ENCODE measurements around the gene ZNF207.

Gene ZNF207

DNA sequence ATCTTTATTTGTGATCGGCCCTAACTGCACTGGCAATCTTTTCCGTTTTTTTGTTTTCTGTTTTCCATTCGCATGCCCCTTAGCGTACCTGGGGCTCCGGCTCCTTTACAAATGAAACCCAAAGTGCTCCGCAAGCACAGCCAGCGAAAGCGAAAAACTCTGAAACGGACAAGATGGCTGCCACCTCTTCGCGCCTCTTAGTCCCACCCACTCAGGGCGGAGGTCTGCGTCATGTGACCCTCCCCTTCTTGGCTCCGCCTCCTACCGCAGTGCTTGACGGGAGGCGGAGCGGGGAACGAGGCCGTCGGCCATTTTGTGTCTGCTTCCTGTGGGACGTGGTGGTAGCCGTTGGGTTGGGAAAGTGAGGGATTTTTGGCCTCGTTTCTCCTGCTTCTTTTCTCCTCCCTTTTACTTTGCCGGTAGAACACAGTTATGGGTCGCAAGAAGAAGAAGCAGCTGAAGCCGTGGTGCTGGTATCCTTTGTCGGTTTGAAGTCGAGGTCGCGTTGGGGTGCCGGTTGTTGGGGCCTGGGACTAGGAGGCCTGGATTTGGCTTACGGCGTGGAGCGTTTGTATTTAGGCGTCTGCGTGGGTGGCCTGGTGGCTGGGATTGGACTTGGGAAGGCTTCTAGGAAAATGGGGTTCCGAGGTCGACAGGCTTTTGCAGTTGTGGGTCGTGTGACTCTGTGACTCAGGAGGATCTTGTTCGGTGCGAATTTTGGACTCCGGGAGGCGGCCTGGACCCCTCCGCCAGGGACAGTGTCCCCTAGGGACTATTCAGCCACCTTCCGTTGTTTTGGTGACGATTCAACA is at the start of gene ZNF207:
Gene ZNF207 (plus strand): TSS at position 304 of the 812 bp plus-strand sequence. CDS start 129 bp downstream, at position 433.
- H3K27me3 ChIP-seq (ENCODE audit: insufficient read depth, low read depth, severe bottlenecking) = no peaks in the 10 kb centered on the region
- H3K27ac ChIP-seq = peak within 1 kb of the TSS; percentile 99
- TF ChIP-seq, protein P1, sequence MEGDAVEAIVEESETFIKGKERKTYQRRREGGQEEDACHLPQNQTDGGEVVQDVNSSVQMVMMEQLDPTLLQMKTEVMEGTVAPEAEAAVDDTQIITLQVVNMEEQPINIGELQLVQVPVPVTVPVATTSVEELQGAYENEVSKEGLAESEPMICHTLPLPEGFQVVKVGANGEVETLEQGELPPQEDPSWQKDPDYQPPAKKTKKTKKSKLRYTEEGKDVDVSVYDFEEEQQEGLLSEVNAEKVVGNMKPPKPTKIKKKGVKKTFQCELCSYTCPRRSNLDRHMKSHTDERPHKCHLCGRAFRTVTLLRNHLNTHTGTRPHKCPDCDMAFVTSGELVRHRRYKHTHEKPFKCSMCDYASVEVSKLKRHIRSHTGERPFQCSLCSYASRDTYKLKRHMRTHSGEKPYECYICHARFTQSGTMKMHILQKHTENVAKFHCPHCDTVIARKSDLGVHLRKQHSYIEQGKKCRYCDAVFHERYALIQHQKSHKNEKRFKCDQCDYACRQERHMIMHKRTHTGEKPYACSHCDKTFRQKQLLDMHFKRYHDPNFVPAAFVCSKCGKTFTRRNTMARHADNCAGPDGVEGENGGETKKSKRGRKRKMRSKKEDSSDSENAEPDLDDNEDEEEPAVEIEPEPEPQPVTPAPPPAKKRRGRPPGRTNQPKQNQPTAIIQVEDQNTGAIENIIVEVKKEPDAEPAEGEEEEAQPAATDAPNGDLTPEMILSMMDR (IDR thresholded peaks at IDR 0.05; ENCODE audit: low read depth, low read length) = no peak
- peak; percentile 96 for DNase-seq
- H3K9me3 ChIP-seq (ENCODE audit: severe bottlenecking) = peaks cover 6% of the 10 kb centered on the region
- peaks cover 41% of the 10 kb centered on the region for H3K36me3 ChIP-seq
- peak within 1 kb of the TSS; percentile 70 for H3K4me3 ChIP-seq (ENCODE audit: low read depth, low read length)

DNA sequence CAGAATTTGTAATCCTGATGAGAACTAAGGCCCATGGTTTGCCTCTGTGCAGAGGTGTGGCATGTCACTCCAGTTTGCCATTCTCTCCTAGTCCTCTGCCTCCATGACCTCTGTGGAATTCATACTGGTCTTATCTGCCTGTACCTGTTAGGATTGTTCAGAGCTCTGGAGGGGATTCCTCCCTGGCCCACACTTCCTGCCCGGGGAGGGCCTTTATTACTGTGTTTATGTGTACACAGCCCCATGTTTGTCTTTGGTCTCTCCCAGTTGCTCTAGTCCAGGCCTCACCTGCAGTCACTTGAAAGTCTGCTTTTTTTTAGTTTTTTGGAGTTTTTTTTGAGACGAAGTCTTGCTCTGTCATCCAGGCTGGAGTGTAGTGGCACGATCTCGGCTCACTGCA is 47.9 kb upstream of the ZNF207 start:
- no peak overlapping the region for H3K4me3 ChIP-seq (ENCODE audit: low read depth, low read length)
- H3K27ac ChIP-seq = no peak overlapping the region; the same call in 1 of the 2 replicates
- TF ChIP-seq, protein P1 (IDR thresholded peaks at IDR 0.05; ENCODE audit: low read depth, low read length) = no peak
- no peak for DNase-seq
- no peaks in the 10 kb centered on the region for H3K27me3 ChIP-seq (ENCODE audit: insufficient read depth, low read depth, severe bottlenecking)
- H3K36me3 ChIP-seq = peaks cover 43% of the 10 kb centered on the region
- H3K9me3 ChIP-seq (ENCODE audit: severe bottlenecking) = no peaks in the 10 kb centered on the region

DNA sequence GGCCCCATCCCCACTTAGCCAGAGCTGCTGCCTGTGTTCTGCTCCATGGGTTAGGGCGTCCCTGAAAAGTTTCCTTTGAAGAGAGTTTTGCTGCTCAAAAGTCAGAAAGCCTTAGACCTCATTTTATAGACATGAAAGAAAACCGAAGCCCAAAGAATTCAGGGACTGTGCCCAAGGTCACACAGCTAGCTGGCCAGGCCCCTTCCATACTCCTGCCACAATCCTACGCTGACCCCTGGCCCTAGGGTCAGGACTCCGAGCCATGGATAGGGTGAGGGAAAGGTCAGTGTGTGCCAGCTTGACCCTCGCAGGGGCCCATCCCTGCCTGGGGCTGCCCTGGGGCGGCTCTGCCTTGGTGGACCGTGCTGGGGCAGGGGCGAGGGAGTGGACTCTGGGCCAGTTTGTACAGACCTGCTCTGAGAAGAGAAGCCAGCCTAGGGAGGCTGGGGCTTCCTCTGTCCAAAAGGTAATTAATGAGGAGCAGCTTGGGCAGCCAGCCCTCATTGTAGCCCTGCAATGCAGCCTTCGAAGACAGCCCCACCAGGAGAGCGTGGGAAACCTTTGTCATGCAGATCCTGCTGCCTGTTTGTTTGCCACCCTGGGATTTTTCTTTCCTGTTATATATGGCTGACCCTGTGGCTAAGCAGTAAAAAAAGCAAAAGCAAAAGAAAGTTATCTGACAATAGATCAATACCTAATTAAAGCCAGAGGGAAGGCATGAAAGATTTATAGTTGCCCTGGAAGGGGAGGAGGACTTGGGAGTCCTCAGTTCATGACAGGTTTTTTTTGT is 46.9 kb upstream of the ZNF207 start:
- DNase-seq = no peak
- Histone ChIP-seq H3K9me3 (ENCODE audit: severe bottlenecking) (no peaks in the 10 kb centered on the region), H3K27me3 (ENCODE audit: insufficient read depth, low read depth, severe bottlenecking) (no peaks in the 10 kb centered on the region), H3K4me3 (ENCODE audit: low read depth, low read length) (no peak overlapping the region), H3K36me3 (peaks cover 46% of the 10 kb centered on the region), H3K27ac (no peak overlapping the region)
- TF ChIP-seq, protein P1 (IDR thresholded peaks at IDR 0.05; ENCODE audit: low read depth, low read length) = no peak

DNA sequence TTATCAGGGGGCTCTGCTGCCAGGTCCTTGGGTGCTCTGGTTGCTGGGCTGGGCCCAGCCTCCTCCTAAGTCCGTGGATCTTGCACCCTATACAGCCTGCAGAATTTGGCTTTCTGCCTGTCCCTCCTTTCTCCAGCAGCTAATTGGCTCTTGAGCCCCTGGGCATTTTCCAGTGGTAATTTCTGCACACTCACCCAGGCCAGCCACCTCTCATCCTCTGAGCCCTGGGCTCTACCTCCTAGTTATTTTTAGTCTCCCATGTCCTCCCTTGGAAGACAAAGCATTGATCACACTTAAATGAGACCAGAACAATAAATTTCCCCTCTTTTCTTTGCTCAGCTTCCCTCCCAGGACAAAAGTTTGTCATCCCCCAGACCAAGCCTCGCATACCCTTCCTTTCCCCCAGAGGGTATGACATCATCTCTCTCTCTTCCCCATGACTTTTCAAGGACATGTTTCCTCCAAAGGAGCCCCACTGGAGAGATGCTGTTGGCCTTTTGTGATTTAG is 46.1 kb upstream of the ZNF207 start:
- Histone ChIP-seq H3K27me3 (ENCODE audit: insufficient read depth, low read depth, severe bottlenecking) (no peaks in the 10 kb centered on the region), H3K27ac (no peak overlapping the region), H3K4me3 (ENCODE audit: low read depth, low read length) (no peak overlapping the region), H3K9me3 (ENCODE audit: severe bottlenecking) (no peaks in the 10 kb centered on the region), H3K36me3 (peaks cover 54% of the 10 kb centered on the region)
- TF ChIP-seq, protein P1 (IDR thresholded peaks at IDR 0.05; ENCODE audit: low read depth, low read length) = no peak
- no peak for DNase-seq

DNA sequence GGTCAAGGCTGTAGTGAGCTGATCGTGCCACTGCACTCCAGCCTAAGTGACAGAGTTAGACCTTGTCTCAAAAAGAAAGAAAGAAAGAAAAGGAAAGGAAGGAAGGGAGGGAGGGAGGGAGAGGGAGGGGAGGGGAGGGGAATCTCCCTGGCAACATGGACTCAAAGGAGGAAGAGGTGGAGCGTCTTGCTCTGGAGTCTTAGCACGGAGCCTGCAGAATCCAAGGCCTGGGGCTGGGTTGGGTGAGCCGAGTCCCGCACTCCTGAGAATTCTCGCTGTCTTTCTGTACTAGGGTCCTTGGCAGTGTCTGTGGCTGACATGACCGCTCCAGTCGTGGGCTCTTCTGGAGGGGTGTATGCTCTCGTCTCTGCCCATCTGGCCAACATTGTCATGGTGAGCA is 44.9 kb upstream of the ZNF207 start:
- Histone ChIP-seq H3K27me3 (ENCODE audit: insufficient read depth, low read depth, severe bottlenecking) (no peaks in the 10 kb centered on the region), H3K36me3 (peaks cover 60% of the 10 kb centered on the region), H3K27ac (no peak overlapping the region), H3K9me3 (ENCODE audit: severe bottlenecking) (no peaks in the 10 kb centered on the region), H3K4me3 (ENCODE audit: low read depth, low read length) (no peak overlapping the region)
- no peak for DNase-seq
- TF ChIP-seq, protein P1 (IDR thresholded peaks at IDR 0.05; ENCODE audit: low read depth, low read length) = no peak

Measured in WERI-Rb-1 (cell line).